ENCODE data around the gene LRMDA.

The LRMDA gene

DNA sequence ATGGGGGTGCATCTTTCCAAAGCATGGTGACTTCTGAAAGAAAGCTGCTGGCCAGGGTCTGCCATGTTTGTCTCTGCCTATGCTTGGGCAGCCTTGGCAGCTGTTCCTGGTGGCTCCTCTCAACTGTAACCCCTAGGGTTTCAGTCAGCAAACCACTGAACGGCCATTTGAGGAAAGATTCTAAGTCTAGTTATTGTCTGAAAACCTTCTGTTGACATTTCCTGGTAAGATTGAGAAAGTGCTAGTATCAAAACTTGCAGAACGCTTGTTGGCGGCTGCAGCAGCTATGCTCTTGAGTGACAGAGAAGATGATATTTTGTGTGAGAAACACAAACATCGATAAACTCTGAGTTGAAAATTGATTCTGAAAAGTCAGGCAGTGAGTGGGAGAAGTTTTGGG, 523.1 kb downstream of the LRMDA start:
- Histone ChIP-seq H3K27ac (no peak overlapping the region), H3K27me3 (no peaks in the 10 kb centered on the region), H3K9me3 (no peaks in the 10 kb centered on the region), H3K4me3 (no peak overlapping the region), H3K4me1 (no peaks in the 10 kb centered on the region), H3K36me3 (no peaks in the 10 kb centered on the region)
- TF ChIP-seq CTCF (IDR thresholded peaks at IDR 0.05): no peak
- no peak for DNase-seq
- intact Hi-C loops (cut with DNase I; ENCODE audit: low total_unique reads): no loop called here

GRCh38 chr10:75955973-75956502, 524.6 kb downstream of the LRMDA start:
- DNase-seq: no peak

GRCh38 chr10:75956624-75957023, 525.2 kb downstream of the LRMDA start:
- no peak overlapping the region for H3K27ac ChIP-seq
- no peaks in the 10 kb centered on the region for H3K4me1 ChIP-seq
- no peak for DNase-seq
- no peak for TF ChIP-seq CTCF (IDR thresholded peaks at IDR 0.05)
- no peaks in the 10 kb centered on the region for H3K36me3 ChIP-seq
- no peaks in the 10 kb centered on the region for H3K27me3 ChIP-seq
- no peak overlapping the region for H3K4me3 ChIP-seq
- H3K9me3 ChIP-seq: no peaks in the 10 kb centered on the region
- intact Hi-C loops (cut with DNase I; ENCODE audit: low total_unique reads): no loop called here

More at GRCh38 chr10:75955973-75956502, 524.6 kb downstream of the LRMDA start:
- Histone ChIP-seq H3K9me3 (no peaks in the 10 kb centered on the region), H3K27me3 (no peaks in the 10 kb centered on the region), H3K36me3 (no peaks in the 10 kb centered on the region), H3K27ac (no peak overlapping the region), H3K4me1 (no peaks in the 10 kb centered on the region), H3K4me3 (no peak overlapping the region)
- intact Hi-C loops (cut with DNase I; ENCODE audit: low total_unique reads): no loop called here
- no peak for TF ChIP-seq CTCF (IDR thresholded peaks at IDR 0.05)

- H3K4me1 ChIP-seq: no peaks in the 10 kb centered on the region
- no peaks in the 10 kb centered on the region for H3K9me3 ChIP-seq
- no peak for DNase-seq
- no peaks in the 10 kb centered on the region for H3K27me3 ChIP-seq
- no peaks in the 10 kb centered on the region for H3K36me3 ChIP-seq
- intact Hi-C loops (cut with DNase I; ENCODE audit: low total_unique reads): no loop called here
- H3K4me3 ChIP-seq: no peak overlapping the region
- TF ChIP-seq CTCF (IDR thresholded peaks at IDR 0.05): no peak
- no peak overlapping the region for H3K27ac ChIP-seq
Observed at GRCh38 chr10:75957314-75958120, 526.1 kb downstream of the LRMDA start.

DNA sequence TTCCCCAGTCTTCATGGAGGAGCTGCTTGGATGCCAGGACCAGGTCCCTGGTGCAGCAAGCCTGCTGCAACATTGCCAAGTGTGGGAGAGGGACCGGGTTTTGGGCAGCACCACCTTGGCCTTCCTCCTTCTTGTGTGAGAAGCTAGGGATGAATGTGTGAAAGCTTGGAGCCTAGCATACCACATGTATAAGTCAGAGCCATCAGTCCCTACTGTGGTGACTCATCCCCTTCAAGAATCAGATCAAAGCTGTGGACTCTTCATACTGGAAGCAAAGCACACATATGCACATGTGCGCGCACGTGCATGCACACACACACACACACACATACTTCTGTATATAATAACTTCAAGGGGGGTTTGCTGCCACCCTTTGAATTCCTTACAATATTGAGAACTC, 527.8 kb downstream of the LRMDA start:
- no peaks in the 10 kb centered on the region for H3K4me1 ChIP-seq
- H3K9me3 ChIP-seq: no peaks in the 10 kb centered on the region
- H3K27me3 ChIP-seq: no peaks in the 10 kb centered on the region
- TF ChIP-seq CTCF (IDR thresholded peaks at IDR 0.05): no peak
- no peak overlapping the region for H3K27ac ChIP-seq
- intact Hi-C loops (cut with DNase I; ENCODE audit: low total_unique reads): no loop called here
- no peak for DNase-seq
- no peak overlapping the region for H3K4me3 ChIP-seq
- no peaks in the 10 kb centered on the region for H3K36me3 ChIP-seq

All from tibial artery (tissue), 4 donors.